IMR-90 (cell line): ENCODE measurements around the gene C8B. TPM values are rescaled to one million over a fixed set of nuclear protein-coding genes. Genes with fewer than 3 reads are reported as not detected.

ENCODE experiments used
- ATAC-seq: fragments of 200-7000 bp; cut with Tn5 transposase; 2 replicates; pipeline ENCODE4 v1.9.1; 2020; ENCODE audit warnings: low read depth, mild to moderate bottlenecking, moderate library complexity
- BruUV-seq: library from RNA; stranded (reverse); fragments of 400-500 nt; replicated peaks from 2 replicates; lab custom pipeline; 2021; lab: Mats Ljungman, UMichigan
- CTCF ChIA-PET: fragments of 300-600 bp; formaldehyde crosslinking; extraction: SDS; loops from one replicate; lab custom pipeline; 2021; ENCODE audit warnings: antibody characterized with exemption; lab: Yijun Ruan, JAX
- POLR2A ChIA-PET: fragments of 300-600 bp; sonication (Branson Sonifier 250); formaldehyde crosslinking; loops from one replicate; lab custom pipeline; 2022; ENCODE audit warnings: antibody characterized with exemption; ENCODE audit not compliant: unreplicated experiment; lab: Charles Lee
- DNase-seq: peaks from one replicate; pipeline ENCODE4 v3.0.0; 2013
- H2AFZ ChIP-seq: replicated peaks from 2 replicates; pipeline ENCODE3; 2013; ENCODE audit warnings: low read length, mild to moderate bottlenecking; ENCODE audit not compliant: poor library complexity
- H2AK5ac ChIP-seq: 2 replicates; pipeline ENCODE4 v1.6.1; 2013; ENCODE audit warnings: low read depth, low read length, inconsistent platforms
- H2AK9ac ChIP-seq: replicated peaks from 2 replicates; pipeline ENCODE3; 2013; ENCODE audit warnings: mild to moderate bottlenecking, low read depth, low read length, moderate library complexity; ENCODE audit not compliant: poor library complexity
- H2BK120ac ChIP-seq: 2 replicates; pipeline ENCODE4 v1.6.1; 2013; ENCODE audit warnings: low read depth, low read length, inconsistent platforms
- H2BK15ac ChIP-seq: 3 replicates; pipeline ENCODE4 v1.6.1; 2013; ENCODE audit warnings: low read depth, low read length, inconsistent platforms
- H2BK20ac ChIP-seq: 2 replicates; pipeline ENCODE4 v1.6.1; 2013; ENCODE audit warnings: low read depth, mild to moderate bottlenecking, inconsistent platforms, low read length, moderate library complexity
- H2BK5ac ChIP-seq: 2 replicates; pipeline ENCODE4 v1.6.1; 2013; ENCODE audit warnings: mild to moderate bottlenecking, low read depth, low read length, inconsistent platforms; ENCODE audit not compliant: poor library complexity, severe bottlenecking
- H3K14ac ChIP-seq: replicated peaks from 2 replicates; pipeline ENCODE4 v1.6.1; 2013; ENCODE audit warnings: low read depth, low read length, inconsistent platforms
- H3K18ac ChIP-seq: 2 replicates; pipeline ENCODE4 v1.6.1; 2013; ENCODE audit warnings: low read depth, low read length, control low read depth
- H3K23ac ChIP-seq: 2 replicates; pipeline ENCODE4 v1.6.1; 2013; ENCODE audit warnings: low read depth, low read length, inconsistent platforms
- H3K27ac ChIP-seq: 2 replicates; pipeline ENCODE4 v1.5.1; 2013; ENCODE audit warnings: mild to moderate bottlenecking, control low read depth, low read length; ENCODE audit not compliant: insufficient read depth
- H3K27me3 ChIP-seq: 2 replicates; pipeline ENCODE4 v1.6.1; 2013; ENCODE audit warnings: low read length; ENCODE audit not compliant: control insufficient read depth, insufficient read depth
- H3K36me3 ChIP-seq: 2 replicates; pipeline ENCODE4 v1.6.1; 2013; ENCODE audit warnings: low read length, mixed read lengths; ENCODE audit not compliant: control insufficient read depth, insufficient read depth
- H3K4ac ChIP-seq: 2 replicates; pipeline ENCODE4 v1.6.1; 2013; ENCODE audit warnings: low read depth, low read length, inconsistent platforms
- H3K4me1 ChIP-seq: 2 replicates; pipeline ENCODE4 v1.6.1; 2013; ENCODE audit warnings: low read length, mixed read lengths; ENCODE audit not compliant: control insufficient read depth, insufficient read depth
- H3K4me2 ChIP-seq: 2 replicates; pipeline ENCODE4 v1.6.1; 2013; ENCODE audit warnings: low read depth, mild to moderate bottlenecking, control low read depth, low read length, moderate library complexity
- H3K4me3 ChIP-seq: 2 replicates; pipeline ENCODE4 v1.5.1; 2013; ENCODE audit warnings: low read depth, mild to moderate bottlenecking, control low read depth, low read length, moderate library complexity; ENCODE audit not compliant: insufficient read depth
- H3K56ac ChIP-seq: 2 replicates; pipeline ENCODE4 v1.6.1; 2013; ENCODE audit warnings: low read length, inconsistent platforms; ENCODE audit not compliant: insufficient read depth; ENCODE audit errors: extremely low read depth
- H3K79me1 ChIP-seq, 2 experiments: 2 replicates each; pipeline ENCODE4 v1.6.1; 2013; ENCODE audit warnings: low read length in 2 of 2, inconsistent platforms in 1 of 2, low read depth in 1 of 2
- H3K9ac ChIP-seq: 2 replicates; pipeline ENCODE4 v1.6.1; 2013; ENCODE audit warnings: low read depth, low read length, control low read depth
- H3K9me1 ChIP-seq: 2 replicates; pipeline ENCODE4 v1.6.1; 2013; ENCODE audit warnings: low read length, inconsistent platforms; ENCODE audit not compliant: insufficient read depth
- H3K9me3 ChIP-seq: 2 replicates; pipeline ENCODE4 v1.6.1; 2013; ENCODE audit warnings: low read length; ENCODE audit not compliant: control insufficient read depth, insufficient read depth
- H4K20me1 ChIP-seq: 2 replicates; pipeline ENCODE4 v1.6.1; 2013; ENCODE audit warnings: low read length, inconsistent platforms; ENCODE audit not compliant: insufficient read depth
- H4K5ac ChIP-seq: 2 replicates; pipeline ENCODE4 v1.6.1; 2013; ENCODE audit warnings: mild to moderate bottlenecking, low read depth, low read length, control low read depth
- H4K8ac ChIP-seq, 2 experiments: 2 replicates each; pipeline ENCODE4 v1.6.1; 2013; ENCODE audit warnings: low read depth in 2 of 2, low read length in 2 of 2, control low read depth in 1 of 2, inconsistent platforms in 1 of 2
- H4K91ac ChIP-seq: 2 replicates; pipeline ENCODE4 v1.6.1; 2013; ENCODE audit warnings: low read depth, low read length, inconsistent platforms; ENCODE audit not compliant: insufficient read depth
- CEBPB ChIP-seq: IDR thresholded peaks from 2 replicates; pipeline ENCODE4 v1.6.1; 2012; ENCODE audit warnings: low read depth, low read length, improper control_type of control experiment
- FOS ChIP-seq: fragments of 150-350 bp; IDR thresholded peaks from 2 replicates; pipeline ENCODE4 v1.6.1; 2016; ENCODE audit warnings: low read depth, low read length
- MAFK ChIP-seq: IDR thresholded peaks from 2 replicates; pipeline ENCODE4 v1.6.1; 2012; ENCODE audit warnings: low read depth, low read length, improper control_type of control experiment
- MAZ ChIP-seq: IDR thresholded peaks from 2 replicates; pipeline ENCODE4 v1.6.1; 2012; ENCODE audit warnings: low read depth, mild to moderate bottlenecking, low read length, improper control_type of control experiment, moderate library complexity, borderline replicate concordance
- MXI1 ChIP-seq: IDR thresholded peaks from 2 replicates; pipeline ENCODE4 v1.6.1; 2012; ENCODE audit warnings: low read depth, mild to moderate bottlenecking, low read length, moderate library complexity, borderline replicate concordance
- NFE2L2 ChIP-seq: fragments of 150-350 bp; IDR thresholded peaks from 2 replicates; pipeline ENCODE4 v1.6.1; 2016; ENCODE audit warnings: low read depth, mild to moderate bottlenecking, low read length
- RAD21 ChIP-seq: IDR thresholded peaks from 2 replicates; pipeline ENCODE4 v1.6.1; 2012; ENCODE audit warnings: low read length, improper control_type of control experiment
- RCOR1 ChIP-seq: IDR thresholded peaks from 2 replicates; pipeline ENCODE4 v1.6.1; 2012; ENCODE audit warnings: mild to moderate bottlenecking, low read length, improper control_type of control experiment; ENCODE audit not compliant: insufficient replicate concordance
- RFX5 ChIP-seq: IDR thresholded peaks from 2 replicates; pipeline ENCODE4 v1.8.0; 2012; ENCODE audit warnings: low read depth, mild to moderate bottlenecking, low read length, moderate library complexity
- SMC3 ChIP-seq: fragments of 150-350 bp; IDR thresholded peaks from 2 replicates; pipeline ENCODE4 v1.6.1; 2016; ENCODE audit warnings: low read depth, mild to moderate bottlenecking, antibody characterized with exemption, low read length, moderate library complexity
- WGBS, 2 experiments: methylation state at CpG; one replicate each; pipeline versions ENCODE4 v1.1.5 to v1.1.7; 2013; ENCODE audit warnings: missing lambda C conversion rate in 2 of 2; ENCODE audit not compliant: insufficient read length in 1 of 2; ENCODE audit errors: extremely low coverage in 2 of 2; 5-methylcytosine and 5-hydroxymethylcytosine counted together
- dilution Hi-C: fragments of 300-500 bp; cut with HindIII; formaldehyde crosslinking; loops from one replicate; pipeline ENCODE4 v1.14.3; 2018; ENCODE audit warnings: low sequenced_read_pairs; ENCODE audit not compliant: unreplicated experiment
- in situ Hi-C: fragments of 300-500 bp; cut with MboI; formaldehyde crosslinking; loops from 3 replicates; pipeline ENCODE4 v1.14.3; 2019; ENCODE audit warnings: low sequenced_read_pairs, inconsistent platforms, mixed read lengths
- intact Hi-C: fragments of 100-400 bp; cut with micrococcal nuclease; formaldehyde crosslinking; loops from 2 replicates; pipeline ENCODE4 v1.10.0; 2022
- polyA plus RNA-seq, 3 experiments: library from polyadenylated mRNA; depleted of rRNA; stranded (reverse); fragments of >200 nt; gene quantifications; 2 replicates each; pipeline ENCODE4 v1.2.3, GENCODE V29; 2012; ENCODE audit warnings: low replicate concordance in 1 of 3
- total RNA-seq: library from RNA; depleted of rRNA; stranded (reverse); fragments of >200 nt; gene quantifications from 2 replicates; pipeline ENCODE4 v1.2.3, GENCODE V29; 2012
- TF ChIP-seq, protein P1 (sequence below): fragments of 150-350 bp; IDR thresholded peaks from 2 replicates; pipeline ENCODE4 v1.6.1; 2016; ENCODE audit warnings: low read depth, mild to moderate bottlenecking, low read length, moderate library complexity, borderline replicate concordance
- TF ChIP-seq, protein P2 (sequence below): fragments of 150-350 bp; IDR thresholded peaks from 2 replicates; pipeline ENCODE4 v1.6.1; 2017; ENCODE audit warnings: mild to moderate bottlenecking, antibody characterized with exemption, low read length, low read depth
- TF ChIP-seq, protein P3 (sequence below): conservative IDR thresholded peaks from 2 replicates; pipeline ENCODE4 v1.5.1; 2012; ENCODE audit warnings: mild to moderate bottlenecking, low read depth, low read length, improper control_type of control experiment

C8B gene
- total and polyA plus RNA-seq, 2 of the 4 experiments (the other 2 are of a cell fraction), result not detected

GRCh38 chr1:57012315-57012714, 46.5 kb upstream of the C8B start:
- H4K91ac ChIP-seq, result no peak overlapping the region
- intact Hi-C loops, result no loop called here
- no peaks in the 10 kb centered on the region for H3K9me3 ChIP-seq
- H3K79me1 ChIP-seq, result no peaks in the 10 kb centered on the region
- no peak overlapping the region for H3K23ac ChIP-seq
- ChIA-PET CTCF (no interaction called here), POLR2A (no interaction called here)
- no peak overlapping the region for H3K18ac ChIP-seq
- H3K36me3 ChIP-seq, result no peaks in the 10 kb centered on the region
- H4K20me1 ChIP-seq, result no peaks in the 10 kb centered on the region
- H3K4me3 ChIP-seq, result no peak overlapping the region
- H2BK120ac ChIP-seq, result no peak overlapping the region
- no peak overlapping the region for H3K4me2 ChIP-seq
- no TSS peak for BruUV-seq
- no peak overlapping the region for H2AK5ac ChIP-seq
- TF ChIP-seq RFX5 (no peak), RAD21 (no peak), MAFK (no peak), NFE2L2 (no peak), CEBPB (no peak), MXI1 (no peak), FOS (no peak), MAZ (no peak), RCOR1 (no peak), SMC3 (no peak)
- TF ChIP-seq, protein P1, sequence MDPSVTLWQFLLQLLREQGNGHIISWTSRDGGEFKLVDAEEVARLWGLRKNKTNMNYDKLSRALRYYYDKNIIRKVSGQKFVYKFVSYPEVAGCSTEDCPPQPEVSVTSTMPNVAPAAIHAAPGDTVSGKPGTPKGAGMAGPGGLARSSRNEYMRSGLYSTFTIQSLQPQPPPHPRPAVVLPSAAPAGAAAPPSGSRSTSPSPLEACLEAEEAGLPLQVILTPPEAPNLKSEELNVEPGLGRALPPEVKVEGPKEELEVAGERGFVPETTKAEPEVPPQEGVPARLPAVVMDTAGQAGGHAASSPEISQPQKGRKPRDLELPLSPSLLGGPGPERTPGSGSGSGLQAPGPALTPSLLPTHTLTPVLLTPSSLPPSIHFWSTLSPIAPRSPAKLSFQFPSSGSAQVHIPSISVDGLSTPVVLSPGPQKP, result no peak
- TF ChIP-seq, protein P2, sequence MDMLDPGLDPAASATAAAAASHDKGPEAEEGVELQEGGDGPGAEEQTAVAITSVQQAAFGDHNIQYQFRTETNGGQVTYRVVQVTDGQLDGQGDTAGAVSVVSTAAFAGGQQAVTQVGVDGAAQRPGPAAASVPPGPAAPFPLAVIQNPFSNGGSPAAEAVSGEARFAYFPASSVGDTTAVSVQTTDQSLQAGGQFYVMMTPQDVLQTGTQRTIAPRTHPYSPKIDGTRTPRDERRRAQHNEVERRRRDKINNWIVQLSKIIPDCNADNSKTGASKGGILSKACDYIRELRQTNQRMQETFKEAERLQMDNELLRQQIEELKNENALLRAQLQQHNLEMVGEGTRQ, result no peak
- TF ChIP-seq, protein P3, sequence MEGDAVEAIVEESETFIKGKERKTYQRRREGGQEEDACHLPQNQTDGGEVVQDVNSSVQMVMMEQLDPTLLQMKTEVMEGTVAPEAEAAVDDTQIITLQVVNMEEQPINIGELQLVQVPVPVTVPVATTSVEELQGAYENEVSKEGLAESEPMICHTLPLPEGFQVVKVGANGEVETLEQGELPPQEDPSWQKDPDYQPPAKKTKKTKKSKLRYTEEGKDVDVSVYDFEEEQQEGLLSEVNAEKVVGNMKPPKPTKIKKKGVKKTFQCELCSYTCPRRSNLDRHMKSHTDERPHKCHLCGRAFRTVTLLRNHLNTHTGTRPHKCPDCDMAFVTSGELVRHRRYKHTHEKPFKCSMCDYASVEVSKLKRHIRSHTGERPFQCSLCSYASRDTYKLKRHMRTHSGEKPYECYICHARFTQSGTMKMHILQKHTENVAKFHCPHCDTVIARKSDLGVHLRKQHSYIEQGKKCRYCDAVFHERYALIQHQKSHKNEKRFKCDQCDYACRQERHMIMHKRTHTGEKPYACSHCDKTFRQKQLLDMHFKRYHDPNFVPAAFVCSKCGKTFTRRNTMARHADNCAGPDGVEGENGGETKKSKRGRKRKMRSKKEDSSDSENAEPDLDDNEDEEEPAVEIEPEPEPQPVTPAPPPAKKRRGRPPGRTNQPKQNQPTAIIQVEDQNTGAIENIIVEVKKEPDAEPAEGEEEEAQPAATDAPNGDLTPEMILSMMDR, result no peak
- dilution Hi-C loops, result no loop called here
- H2BK20ac ChIP-seq, result no peak overlapping the region
- no CpG with 5 or more reads among the region's 1 CpG for WGBS, 2 experiments
- no peak overlapping the region for H3K14ac ChIP-seq
- no peak overlapping the region for H2BK15ac ChIP-seq
- no peak overlapping the region for H3K9ac ChIP-seq
- in situ Hi-C loops, result no loop called here
- no peak overlapping the region for H4K5ac ChIP-seq
- no peaks in the 10 kb centered on the region; the same call in 1 of the 2 replicates for H3K27me3 ChIP-seq
- no peaks in the 10 kb centered on the region for H3K4me1 ChIP-seq
- no peak overlapping the region for H3K4ac ChIP-seq
- no peaks in the 10 kb centered on the region for H3K9me1 ChIP-seq
- no peak for ATAC-seq
- no peak for DNase-seq
- H2AK9ac ChIP-seq, result no peak overlapping the region
- H3K56ac ChIP-seq, result no peak overlapping the region
- no peak overlapping the region for H2AFZ ChIP-seq
- H3K27ac ChIP-seq, result no peak overlapping the region
- H2BK5ac ChIP-seq, result no peak overlapping the region
- no peak overlapping the region for H4K8ac ChIP-seq
